Measurements from ENCODE around the gene PRR33. TPM values are rescaled to one million over a fixed set of nuclear protein-coding genes. Genes with fewer than 3 reads are reported as not detected.

The PRR33 gene
- total RNA-seq, 2 donors from 2014 or later = not detected

GRCh38 chr11:1896468-1896867 is 4.8 kb upstream of the PRR33 start:
- Histone ChIP-seq H3K9me3 (no peaks in the 10 kb centered on the region), H3K9ac (ENCODE audit: low read depth in 2 of 2, low read length in 2 of 2) (no peak overlapping the region), H3K4me1 (no peaks in the 10 kb centered on the region), H3K27me3 (no peaks in the 10 kb centered on the region), H3K4me3 (no peak overlapping the region), H3K27ac (no peak overlapping the region), H3K36me3 (no peaks in the 10 kb centered on the region)
- TF ChIP-seq CTCF (IDR thresholded peaks at IDR 0.05) = no peak
- intact Hi-C loops (cut with DNase I) = no loop called here
- no peak for DNase-seq

- Histone ChIP-seq H3K9me3 (no peaks in the 10 kb centered on the region), H3K27ac (no peak overlapping the region), H3K36me3 (no peaks in the 10 kb centered on the region), H3K27me3 (no peaks in the 10 kb centered on the region), H3K9ac (ENCODE audit: low read depth in 2 of 2, low read length in 2 of 2) (no peak overlapping the region), H3K4me1 (no peaks in the 10 kb centered on the region), H3K4me3 (no peak overlapping the region)
- no peak for TF ChIP-seq CTCF (IDR thresholded peaks at IDR 0.05)
- DNase-seq = no peak
- intact Hi-C loops (cut with DNase I) = loop anchor here (1.0 kb wide), 1 partner anchor 46 kb away; no protein-coding TSS in a partner anchor
Measured at GRCh38 chr11:1894759-1895158, 3.1 kb upstream of the PRR33 start.

- intact Hi-C loops (cut with DNase I) = loop anchor here (1.0 kb wide), 2 partner anchors 24 to 47 kb away; no protein-coding TSS in a partner anchor
- Histone ChIP-seq H3K9me3 (no peaks in the 10 kb centered on the region), H3K27ac (no peak overlapping the region), H3K27me3 (no peaks in the 10 kb centered on the region), H3K4me3 (no peak overlapping the region), H3K9ac (ENCODE audit: low read depth in 2 of 2, low read length in 2 of 2) (no peak overlapping the region), H3K36me3 (no peaks in the 10 kb centered on the region), H3K4me1 (no peaks in the 10 kb centered on the region)
- no peak for TF ChIP-seq CTCF (IDR thresholded peaks at IDR 0.05)
- no peak for DNase-seq
Measured at GRCh38 chr11:1893581-1894359, 2.1 kb upstream of the PRR33 start.

GRCh38 chr11:1892558-1892957 is 863 bp upstream of the PRR33 start:
- no peak overlapping the region for H3K9ac ChIP-seq (ENCODE audit: low read depth in 2 of 2, low read length in 2 of 2)
- no peak overlapping the region for H3K27ac ChIP-seq
- H3K27me3 ChIP-seq = no peaks in the 10 kb centered on the region
- no peak overlapping the region for H3K4me3 ChIP-seq
- no peaks in the 10 kb centered on the region for H3K9me3 ChIP-seq
- H3K36me3 ChIP-seq = no peaks in the 10 kb centered on the region
- DNase-seq = no peak
- TF ChIP-seq CTCF (IDR thresholded peaks at IDR 0.05) = no peak
- intact Hi-C loops (cut with DNase I) = no loop called here
- H3K4me1 ChIP-seq = no peaks in the 10 kb centered on the region

GRCh38 chr11:1892116-1892515 is 421 bp upstream of the PRR33 start:
- TF ChIP-seq CTCF (IDR thresholded peaks at IDR 0.05) = no peak
- Histone ChIP-seq H3K4me1 (no peaks in the 10 kb centered on the region), H3K27ac (no peak overlapping the region), H3K27me3 (no peaks in the 10 kb centered on the region), H3K9me3 (no peaks in the 10 kb centered on the region), H3K4me3 (no peak overlapping the region), H3K36me3 (no peaks in the 10 kb centered on the region), H3K9ac (ENCODE audit: low read depth in 2 of 2, low read length in 2 of 2) (no peak overlapping the region)
- intact Hi-C loops (cut with DNase I) = no loop called here
- DNase-seq = no peak

All from colonic mucosa (tissue), 4 donors.